LoVo (cell line): ENCODE results near the gene ALDH3B1.

Experiments used
- DNase-seq: peaks from one replicate; pipeline ENCODE4 v3.0.0-alpha.2; 2016; ENCODE audit warnings: low spot score

The ALDH3B1 gene

DNA sequence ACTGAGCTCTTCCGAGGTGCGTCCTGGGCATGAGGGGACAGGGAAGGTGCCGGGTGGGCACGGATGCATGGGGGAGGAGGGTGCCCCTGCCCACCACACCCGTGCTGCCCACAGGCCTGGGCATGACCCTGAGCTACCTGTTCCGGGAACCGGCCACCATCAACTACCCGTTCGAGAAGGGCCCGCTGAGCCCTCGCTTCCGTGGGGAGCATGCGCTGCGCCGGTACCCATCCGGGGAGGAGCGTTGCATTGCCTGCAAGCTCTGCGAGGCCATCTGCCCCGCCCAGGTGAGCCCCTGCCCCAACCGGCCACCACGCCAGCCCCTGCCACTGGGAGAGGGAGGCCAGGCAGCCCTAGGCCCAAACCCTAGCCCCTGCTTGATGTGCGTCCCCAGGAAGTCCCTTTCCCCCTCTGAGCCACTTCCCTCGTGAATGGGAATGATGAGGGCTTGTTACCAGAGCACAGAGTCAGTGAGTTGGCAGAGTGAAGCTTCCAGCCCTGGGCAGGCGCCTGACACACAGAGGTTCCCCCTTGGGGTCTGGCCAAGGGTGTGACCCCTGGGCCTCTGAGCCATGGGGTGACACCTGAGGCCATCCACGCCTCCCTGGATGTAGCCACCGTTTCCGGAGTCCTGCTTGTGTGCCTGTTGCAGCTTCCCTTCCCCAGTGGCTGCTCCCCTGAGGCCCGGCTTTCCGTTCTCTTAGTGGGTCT is 23.0 kb downstream of the ALDH3B1 start:
- no peak for DNase-seq

DNA sequence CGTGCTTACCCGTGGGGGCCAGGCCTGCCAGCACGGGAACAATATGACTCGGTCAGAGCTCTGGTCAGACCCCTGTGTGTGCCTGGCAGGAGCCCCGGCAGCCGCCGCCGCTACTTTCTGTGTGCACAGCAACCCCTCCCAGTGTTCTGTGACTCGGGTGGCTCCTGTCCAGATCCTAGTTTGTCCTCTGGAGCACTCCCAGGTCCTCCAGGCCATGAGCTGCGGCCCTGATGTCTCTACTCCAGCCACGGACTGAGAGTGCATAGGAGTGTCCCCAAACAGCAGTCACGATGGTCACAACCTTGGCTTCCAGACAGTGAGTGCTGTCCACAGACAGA is 23.6 kb downstream of the ALDH3B1 start:
- DNase-seq = no peak

DNA sequence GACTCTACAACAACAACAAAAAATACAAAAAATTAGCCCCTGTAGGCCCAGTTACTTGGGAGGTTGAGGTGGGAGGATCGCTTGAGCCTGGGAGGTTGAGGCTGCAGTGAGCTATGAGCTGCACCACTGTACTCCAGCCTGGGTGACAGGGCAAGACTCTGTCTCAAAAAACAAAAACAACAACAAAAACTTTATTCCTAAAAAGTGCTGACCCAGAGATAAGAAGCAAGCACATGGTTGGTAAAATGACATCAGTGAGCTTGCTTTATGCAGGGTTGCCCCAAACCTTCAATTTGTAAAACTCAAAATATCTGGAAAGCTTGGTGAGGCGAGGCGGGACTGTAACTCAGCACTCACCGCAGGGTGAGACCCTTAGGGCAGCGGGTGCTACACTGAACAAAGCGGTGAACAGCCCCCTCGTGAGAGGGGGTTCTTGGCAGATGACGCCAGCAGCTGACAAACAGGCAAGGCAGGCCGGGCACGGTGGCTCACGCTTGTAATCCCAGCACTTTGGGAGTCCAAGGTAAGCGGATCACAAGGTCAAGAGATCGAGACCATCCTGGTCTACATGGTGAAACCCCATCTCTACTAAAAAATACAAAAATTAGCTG is 25.2 kb downstream of the ALDH3B1 start:
- DNase-seq = no peak

DNA sequence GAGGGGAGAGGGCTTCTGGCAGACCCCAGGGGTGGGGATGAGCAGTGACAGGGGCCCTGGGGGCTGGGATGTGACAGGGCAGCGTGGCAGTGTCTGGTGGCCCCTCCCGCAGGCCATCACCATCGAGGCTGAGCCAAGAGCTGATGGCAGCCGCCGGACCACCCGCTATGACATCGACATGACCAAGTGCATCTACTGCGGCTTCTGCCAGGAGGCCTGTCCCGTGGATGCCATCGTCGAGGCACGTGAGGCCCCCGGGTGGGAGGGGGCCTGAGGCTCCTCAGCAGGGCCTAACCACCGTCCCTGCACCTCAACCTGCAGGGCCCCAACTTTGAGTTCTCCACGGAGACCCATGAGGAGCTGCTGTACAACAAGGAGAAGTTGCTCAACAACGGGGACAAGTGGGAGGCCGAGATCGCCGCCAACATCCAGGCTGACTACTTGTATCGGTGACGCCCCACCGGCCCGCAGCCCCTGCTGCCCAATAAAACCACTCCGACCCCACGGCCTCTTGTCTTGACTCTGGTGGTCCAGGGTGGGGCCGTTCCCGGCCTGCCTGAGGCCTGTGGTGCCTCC is 26.1 kb downstream of the ALDH3B1 start:
- DNase-seq = no peak

DNA sequence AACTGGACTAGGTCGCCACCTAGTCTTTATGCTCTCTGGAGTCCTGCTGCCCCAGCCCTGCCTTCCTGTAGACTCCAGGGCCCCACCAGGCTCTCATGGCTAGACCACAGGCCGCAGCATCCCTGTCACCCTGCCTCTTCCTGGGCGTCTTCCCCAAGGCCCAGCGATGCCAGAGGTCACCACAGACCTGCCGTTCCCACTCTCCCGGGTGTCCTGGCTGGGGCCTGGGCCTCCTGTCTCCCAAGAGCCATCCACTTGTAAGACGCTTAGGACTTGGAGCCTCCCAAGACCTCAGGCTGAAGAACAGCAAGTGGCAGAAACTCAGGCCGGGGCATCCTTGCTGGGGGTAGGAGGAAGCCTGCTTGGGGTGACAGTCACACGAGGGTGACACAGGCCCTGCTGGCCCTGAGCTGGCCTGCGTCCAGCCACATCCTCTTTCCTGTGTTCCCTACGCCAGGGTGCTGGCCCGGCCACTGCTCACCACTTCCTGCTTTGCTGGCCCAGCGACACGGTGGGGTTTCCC is 26.7 kb downstream of the ALDH3B1 start:
- DNase-seq = no peak

DNA sequence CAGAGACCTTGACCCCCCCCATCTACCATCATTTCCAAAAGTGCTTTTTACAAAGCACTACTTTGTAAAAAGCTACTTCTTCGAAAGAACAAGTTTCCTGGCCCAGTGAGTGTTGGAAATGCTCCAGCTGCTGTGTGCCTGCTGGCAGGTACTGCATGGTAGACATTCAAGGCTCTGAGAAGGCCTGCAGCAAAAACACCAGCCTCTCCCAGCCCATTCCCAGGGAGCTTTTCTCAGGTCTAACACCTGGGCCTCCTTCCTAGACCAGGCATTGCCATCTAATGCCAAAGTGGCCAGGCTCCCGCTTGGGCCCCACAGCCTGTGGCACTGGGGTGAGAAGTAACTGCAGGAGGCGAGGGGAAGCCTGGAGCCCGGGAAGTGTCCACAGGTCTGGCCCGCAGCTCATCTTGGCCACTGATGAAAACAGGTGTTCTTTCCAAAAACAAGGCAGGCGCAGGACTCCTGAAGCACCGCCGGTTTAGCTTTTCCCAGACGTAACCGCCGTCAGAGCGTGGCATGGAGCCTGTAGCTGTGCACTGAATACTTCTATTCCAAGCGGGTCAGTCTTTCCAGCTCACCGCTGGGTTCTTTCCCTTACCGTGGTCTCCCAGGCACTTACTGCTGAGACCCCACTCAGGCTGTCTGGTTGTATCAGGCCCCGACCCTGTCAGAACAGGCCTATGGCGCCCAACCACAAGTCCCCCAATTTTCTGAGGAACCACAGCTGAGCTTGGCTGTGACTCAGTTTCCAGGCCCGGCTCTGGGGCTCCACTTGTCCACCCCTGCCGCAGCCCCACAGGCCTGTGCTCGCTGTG is 27.5 kb downstream of the ALDH3B1 start:
- no peak for DNase-seq

DNA sequence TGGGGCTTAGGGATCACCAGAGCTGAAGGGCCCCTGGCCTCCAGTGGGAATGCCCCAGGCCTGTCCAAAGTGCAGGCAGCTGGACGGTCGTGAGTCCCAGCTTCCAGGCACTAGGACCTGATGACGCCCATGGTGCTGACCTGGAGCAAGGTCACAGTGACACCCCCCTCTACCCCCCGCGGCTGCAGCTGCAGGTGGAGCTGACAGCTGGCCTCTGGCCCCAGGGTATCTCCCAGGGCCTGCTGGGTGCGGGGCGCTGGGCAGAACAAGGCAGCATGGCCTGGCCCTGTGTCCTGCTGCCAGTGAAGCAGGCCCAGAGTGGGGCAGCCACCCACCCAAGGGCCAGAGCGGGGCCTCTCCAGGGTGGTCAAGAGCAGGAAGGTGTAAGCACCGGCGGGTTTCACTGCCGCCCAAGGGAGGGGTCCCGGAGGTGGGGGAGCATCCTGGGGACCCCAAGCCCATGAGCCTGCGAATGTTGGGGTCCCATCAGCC is 28.1 kb downstream of the ALDH3B1 start:
- DNase-seq = no peak

DNA sequence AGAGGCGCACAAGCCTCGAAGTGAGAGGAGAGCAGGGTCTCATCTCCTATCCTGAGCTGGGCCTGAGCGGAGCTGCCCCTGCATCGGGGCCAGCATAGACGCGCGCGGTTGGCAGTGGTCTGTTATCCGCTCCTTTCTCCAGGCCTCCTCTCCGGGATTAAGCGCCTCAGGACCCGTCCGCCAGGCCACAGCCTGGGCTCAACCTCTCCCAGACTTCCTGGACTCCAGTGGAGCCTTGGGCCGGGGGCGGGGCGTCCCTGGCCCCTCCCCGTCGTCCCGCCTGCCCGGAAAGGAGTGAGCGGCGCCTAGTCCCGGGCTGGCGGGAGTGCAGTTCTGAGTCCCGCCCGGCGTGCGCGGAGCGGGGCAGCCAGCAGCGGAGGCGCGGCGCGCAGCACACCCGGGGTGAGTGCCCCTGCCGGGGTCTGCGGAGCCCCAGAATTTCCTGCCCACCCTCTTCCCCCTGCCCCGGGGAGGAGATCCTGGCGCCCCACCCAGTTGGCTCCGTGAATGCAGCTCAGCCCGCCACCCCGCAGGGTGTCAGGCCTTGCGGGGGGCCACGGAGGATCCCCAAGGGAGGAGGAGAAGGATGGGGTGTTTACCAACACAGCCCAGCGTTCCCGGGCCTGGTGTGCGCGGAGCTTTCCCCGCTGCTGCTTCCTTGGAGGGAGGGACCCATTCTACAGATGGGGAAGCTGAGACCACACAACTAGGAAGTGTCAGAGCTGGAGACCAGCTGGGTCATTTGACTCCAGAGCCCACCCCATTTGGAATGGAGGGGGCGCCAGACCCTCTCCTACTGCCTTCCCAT is 28.8 kb downstream of the ALDH3B1 start, which contains the start of gene TCIRG1:
TSS of gene TCIRG1 (plus strand) at position 308 of the 808 bp plus-strand sequence. CDS start 2,247 bp downstream, outside the sequence.
- DNase-seq = peak; percentile 88

DNA sequence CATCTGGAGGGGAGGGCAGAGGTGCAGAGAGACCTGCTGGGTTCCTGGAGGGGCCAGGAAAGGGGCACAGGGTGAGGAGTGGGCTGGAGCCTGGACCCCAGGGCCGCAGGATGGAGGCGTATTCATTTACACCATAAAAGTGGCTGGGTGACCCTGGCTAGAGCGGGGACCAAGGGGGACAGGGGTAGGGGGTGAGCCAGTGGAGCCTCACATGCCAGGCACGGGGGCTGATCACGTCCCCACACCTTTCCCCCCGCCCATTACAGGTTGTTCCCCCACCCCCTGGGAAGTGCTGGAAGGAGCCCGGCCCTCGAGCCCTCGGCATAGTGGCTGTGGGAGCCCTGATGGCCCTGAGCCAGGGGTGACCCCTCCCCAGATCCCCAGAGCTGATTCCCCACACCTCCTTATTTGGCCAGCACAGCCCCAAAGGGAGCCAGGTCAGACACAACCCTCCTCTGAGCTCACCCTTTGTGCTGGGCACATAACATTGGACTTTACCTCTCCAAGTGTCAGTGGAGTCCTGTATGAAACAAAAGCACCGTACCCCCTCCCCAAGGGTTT is 29.5 kb downstream of the ALDH3B1 start:
- no peak for DNase-seq

DNA sequence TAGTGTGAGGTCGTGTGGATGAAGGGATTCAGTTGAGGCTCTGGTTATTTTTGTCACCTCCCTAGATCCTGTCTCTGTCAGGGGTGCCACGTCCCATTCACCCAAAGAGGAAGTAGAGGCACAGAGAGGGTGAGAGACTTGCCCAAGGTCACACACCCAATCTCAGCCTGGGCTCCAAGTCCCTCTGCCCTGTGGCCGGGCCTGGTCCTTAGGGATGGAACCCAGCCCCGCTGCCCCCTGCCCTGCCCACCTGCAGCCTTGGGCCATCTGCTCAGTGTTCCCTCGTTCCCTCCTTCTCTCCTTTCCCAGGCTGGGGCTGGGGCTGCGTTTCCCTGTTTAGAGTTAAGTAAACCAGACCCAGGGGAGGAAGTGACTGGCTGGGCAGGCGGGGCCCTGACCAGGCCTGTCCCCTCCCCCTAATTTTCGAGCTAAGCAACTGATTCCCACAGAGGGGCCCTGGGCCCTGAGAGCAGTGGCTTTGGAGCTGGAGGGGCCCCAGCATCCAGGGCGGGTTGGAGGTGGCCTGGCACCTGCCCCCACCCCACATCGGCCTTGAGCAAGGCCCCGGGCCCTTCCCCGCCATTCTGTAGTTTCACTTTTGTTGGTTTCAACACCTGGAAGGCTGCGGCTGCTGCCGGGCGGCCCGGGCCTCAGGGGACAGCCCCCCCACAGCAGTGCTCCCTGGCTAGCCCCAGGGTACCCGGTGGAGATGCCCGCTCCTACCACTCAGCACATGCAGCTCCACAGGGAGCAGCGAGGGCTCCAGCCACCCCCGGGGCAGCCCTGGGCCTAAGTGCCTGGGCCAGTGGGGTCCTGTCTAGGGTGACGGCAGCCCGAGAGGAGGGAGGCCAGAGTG is 30.2 kb downstream of the ALDH3B1 start:
- DNase-seq = no peak

DNA sequence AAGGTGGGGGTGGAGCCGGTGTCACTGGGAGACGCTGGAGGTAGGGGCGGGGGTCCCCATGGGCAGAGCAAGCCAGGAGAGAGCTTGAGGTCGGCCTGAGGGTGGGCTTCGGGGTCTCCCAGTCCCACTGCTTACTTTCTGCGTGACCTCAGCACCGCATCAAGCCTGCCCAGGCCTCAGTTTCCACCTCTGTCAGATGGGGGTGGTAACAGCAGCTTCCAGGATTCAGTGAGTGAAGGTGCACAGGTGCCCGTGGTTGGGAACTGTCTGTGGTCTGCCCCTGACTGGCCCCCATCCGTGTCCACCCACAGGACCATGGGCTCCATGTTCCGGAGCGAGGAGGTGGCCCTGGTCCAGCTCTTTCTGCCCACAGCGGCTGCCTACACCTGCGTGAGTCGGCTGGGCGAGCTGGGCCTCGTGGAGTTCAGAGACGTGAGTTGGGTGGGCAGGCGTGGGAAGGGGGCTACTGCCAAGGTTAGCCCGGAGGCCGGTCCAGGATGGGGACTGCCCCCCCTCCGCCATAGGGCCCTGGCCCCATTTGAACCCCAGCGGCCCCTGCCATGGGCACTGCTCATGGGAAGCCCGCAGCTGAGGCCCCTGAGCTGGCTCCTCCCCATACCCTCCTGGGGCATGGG is 30.9 kb downstream of the ALDH3B1 start:
- no peak for DNase-seq

DNA sequence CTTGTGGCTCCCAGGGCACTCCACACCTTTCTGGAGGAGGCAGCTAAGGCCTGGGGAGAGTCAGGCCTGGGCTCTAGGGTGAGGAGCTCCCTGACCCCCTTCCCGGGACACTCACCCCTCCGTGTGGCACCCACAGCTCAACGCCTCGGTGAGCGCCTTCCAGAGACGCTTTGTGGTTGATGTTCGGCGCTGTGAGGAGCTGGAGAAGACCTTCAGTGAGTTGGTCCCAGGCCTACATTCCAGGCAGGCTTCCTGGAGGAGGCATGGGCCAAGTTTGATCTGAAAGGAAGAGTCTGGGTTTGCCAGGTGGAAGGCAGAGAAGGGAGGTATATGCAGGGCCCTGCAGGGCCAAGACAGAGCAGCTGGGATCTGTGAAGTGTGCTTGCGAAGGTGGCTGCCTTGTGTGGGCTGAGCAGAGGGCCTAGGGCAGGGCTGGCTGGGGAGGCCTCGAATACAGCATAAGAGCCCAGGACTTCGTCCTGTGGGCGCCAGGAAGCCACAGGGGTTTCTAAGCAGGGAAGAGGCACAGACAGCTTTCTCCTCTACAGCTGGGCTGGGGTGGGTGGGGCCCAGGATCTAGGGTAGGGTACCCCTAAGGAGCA is 31.6 kb downstream of the ALDH3B1 start:
- no peak for DNase-seq

DNA sequence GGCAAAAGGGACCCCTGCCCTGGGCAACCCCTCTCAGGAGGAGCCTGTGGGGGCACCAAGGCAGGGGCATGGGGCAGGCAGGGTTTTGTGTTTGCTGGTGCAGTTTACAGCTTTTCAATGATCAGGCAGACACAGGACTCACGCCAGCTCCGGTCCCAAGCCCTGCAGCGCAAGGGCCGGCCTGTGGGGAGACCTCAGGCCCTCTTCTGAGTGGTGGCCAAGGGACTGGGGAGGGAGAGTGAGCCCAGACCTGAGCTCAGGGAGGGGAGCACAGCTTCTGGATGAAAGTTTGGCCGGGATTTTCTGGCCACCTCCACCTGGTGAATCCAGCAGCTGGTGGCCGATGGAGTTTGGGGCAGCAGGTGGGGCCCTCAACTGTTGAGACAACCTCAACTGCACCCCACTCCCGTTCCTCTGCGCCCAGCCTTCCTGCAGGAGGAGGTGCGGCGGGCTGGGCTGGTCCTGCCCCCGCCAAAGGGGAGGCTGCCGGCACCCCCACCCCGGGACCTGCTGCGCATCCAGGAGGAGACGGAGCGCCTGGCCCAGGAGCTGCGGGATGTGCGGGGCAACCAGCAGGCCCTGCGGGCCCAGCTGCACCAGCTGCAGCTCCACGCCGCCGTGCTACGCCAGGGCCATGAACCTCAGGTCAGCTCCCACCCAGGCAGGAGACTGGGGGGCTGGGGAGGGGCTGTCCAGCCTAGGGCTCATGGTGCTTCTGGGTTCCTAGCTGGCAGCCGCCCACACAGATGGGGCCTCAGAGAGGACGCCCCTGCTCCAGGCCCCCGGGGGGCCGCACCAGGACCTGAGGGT is 32.3 kb downstream of the ALDH3B1 start:
- no peak for DNase-seq

DNA sequence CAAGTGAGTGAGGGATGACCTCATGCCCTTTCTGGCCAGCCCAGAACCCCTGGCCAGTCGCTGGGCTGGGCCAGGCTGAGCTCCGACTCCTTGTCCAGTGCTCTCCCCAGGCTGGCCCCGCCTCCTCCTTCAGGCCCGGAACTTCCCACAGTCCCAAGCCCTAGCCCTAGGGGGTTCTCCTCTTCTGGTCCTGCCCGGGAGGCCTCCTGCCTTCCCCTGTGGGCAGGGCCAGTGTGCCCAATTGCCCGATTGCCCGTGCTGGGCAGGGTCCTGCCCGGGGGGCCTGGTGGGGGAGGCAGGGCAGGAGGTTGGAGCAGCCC is 32.9 kb downstream of the ALDH3B1 start:
- DNase-seq = no peak

DNA sequence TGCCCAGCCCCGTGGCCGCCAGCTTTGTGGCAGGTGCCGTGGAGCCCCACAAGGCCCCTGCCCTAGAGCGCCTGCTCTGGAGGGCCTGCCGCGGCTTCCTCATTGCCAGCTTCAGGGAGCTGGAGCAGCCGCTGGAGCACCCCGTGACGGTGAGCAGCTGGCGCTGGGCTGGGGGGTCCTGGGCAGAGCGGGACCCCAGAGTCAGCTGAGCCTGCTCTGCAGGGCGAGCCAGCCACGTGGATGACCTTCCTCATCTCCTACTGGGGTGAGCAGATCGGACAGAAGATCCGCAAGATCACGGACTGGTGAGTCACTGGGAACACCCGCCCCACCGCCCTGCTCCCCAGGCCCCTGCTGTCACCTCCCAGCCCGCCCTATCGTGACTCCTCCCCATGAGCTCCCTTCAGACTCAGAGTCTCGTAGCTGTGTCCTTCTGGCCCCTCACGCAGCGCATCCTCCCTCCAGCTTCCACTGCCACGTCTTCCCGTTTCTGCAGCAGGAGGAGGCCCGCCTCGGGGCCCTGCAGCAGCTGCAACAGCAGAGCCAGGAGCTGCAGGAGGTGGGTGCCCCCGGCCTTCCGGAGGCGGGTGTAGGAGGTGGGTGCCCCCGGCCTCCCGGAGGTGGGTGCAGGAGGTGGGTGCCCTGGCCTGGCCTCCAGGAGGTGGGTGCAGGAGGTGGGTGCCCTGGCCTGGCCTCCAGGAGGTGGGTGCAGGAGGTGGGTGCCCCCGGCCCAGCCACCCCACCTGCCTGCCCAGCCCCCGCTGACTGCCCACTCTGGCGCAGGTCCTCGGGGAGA is 33.4 kb downstream of the ALDH3B1 start:
- no peak for DNase-seq

DNA sequence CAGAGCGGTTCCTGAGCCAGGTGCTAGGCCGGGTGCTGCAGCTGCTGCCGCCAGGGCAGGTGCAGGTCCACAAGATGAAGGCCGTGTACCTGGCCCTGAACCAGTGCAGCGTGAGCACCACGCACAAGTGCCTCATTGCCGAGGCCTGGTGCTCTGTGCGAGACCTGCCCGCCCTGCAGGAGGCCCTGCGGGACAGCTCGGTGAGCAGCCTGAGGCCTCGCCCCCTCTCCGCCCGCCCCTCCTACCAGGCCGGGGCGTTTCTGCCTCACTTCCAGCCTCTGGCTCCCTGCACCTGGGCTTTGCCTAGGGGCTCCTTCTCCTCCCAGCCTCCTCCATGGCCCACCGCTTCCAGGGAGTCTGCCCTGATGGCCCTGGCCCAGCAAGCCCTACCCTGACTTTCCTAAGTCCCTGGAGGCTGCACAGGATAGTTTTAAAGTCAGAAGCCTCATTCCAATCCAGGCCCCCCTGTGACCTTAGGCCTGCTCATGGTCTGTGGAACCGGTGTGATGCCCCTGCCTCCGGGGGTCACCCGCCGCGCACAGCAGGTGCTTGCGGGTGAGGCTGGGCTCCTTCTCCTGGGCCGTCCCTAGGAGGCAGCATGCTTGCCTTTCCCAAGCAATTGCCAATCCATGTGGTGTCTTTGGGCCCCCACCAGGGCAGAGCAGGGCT is 34.2 kb downstream of the ALDH3B1 start:
- no peak for DNase-seq

DNA sequence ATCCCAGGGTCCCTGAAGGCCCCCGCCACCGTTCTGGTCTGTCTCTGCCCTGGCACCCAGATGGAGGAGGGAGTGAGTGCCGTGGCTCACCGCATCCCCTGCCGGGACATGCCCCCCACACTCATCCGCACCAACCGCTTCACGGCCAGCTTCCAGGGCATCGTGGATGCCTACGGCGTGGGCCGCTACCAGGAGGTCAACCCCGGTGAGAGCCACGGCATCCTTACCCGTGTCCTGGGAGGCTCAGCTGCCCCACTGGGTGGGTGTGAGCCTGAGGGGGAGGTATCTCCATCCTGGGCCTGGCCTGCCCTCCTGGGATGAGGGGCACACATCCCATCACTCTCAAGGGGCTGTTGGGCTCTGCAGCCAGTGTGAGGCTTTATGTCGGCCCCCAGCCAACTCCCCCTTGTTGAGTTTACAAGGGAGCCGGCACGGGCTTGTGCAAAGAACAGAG is 34.8 kb downstream of the ALDH3B1 start:
- no peak for DNase-seq
